MM.1S (cell line): Measurements from ENCODE around the gene PGF.

Experiments
- DNase-seq: peaks from one replicate; pipeline ENCODE4 v3.0.0-alpha.2; 2015
- H2AFZ ChIP-seq: fragments of 300-600 bp; sonication (generic); 2 replicates; pipeline ENCODE4 v1.6.0; 2016; ENCODE audit warnings: antibody characterized with exemption, low read length
- H3F3A ChIP-seq: fragments of 300-600 bp; sonication (generic); 2 replicates; pipeline ENCODE4 v1.6.1; 2016; ENCODE audit warnings: mild to moderate bottlenecking, antibody characterized with exemption, low read length, moderate library complexity, mixed read lengths; ENCODE audit not compliant: insufficient read depth
- H3K27ac ChIP-seq: fragments of 300-600 bp; sonication (generic); 2 replicates; pipeline ENCODE4 v1.5.1; 2016; ENCODE audit warnings: mild to moderate bottlenecking, low read length
- H3K27me3 ChIP-seq: fragments of 300-600 bp; sonication (generic); replicated peaks from 2 replicates; pipeline ENCODE4 v1.6.0; 2016; ENCODE audit warnings: low read length; ENCODE audit not compliant: insufficient read depth
- H3K36me3 ChIP-seq: fragments of 300-600 bp; sonication (generic); replicated peaks from 2 replicates; pipeline ENCODE4 v1.6.1; 2016; ENCODE audit warnings: mild to moderate bottlenecking, low read length, mixed read lengths; ENCODE audit not compliant: insufficient read depth
- H3K4me1 ChIP-seq: fragments of 300-600 bp; sonication (generic); 2 replicates; pipeline ENCODE4 v1.6.1; 2016; ENCODE audit warnings: low read length, mixed read lengths
- H3K4me2 ChIP-seq: fragments of 300-600 bp; sonication (generic); 2 replicates; pipeline ENCODE4 v1.6.0; 2016; ENCODE audit warnings: low read depth, low read length
- H3K4me3 ChIP-seq: fragments of 300-600 bp; sonication (generic); 2 replicates; pipeline ENCODE4 v1.5.1; 2016; ENCODE audit warnings: low read length, mixed read lengths
- H3K79me2 ChIP-seq: fragments of 300-600 bp; sonication (generic); 2 replicates; pipeline ENCODE4 v1.6.1; 2016; ENCODE audit warnings: mixed run types, low read length, mixed read lengths
- H3K9ac ChIP-seq: fragments of 300-600 bp; sonication (generic); 2 replicates; pipeline ENCODE4 v1.6.1; 2016; ENCODE audit warnings: low read length, mixed read lengths
- H3K9me2 ChIP-seq: fragments of 300-600 bp; sonication (generic); replicated peaks from 2 replicates; pipeline ENCODE4 v1.6.1; 2016; ENCODE audit warnings: mild to moderate bottlenecking, low read length, mixed read lengths; ENCODE audit not compliant: insufficient read depth
- H3K9me3 ChIP-seq: fragments of 300-600 bp; sonication (generic); replicated peaks from 2 replicates; pipeline ENCODE4 v1.6.1; 2016; ENCODE audit warnings: mild to moderate bottlenecking, low read length, mixed read lengths; ENCODE audit not compliant: insufficient read depth
- H4K20me1 ChIP-seq: fragments of 300-600 bp; sonication (generic); 2 replicates; pipeline ENCODE4 v1.6.1; 2016; ENCODE audit warnings: mild to moderate bottlenecking, low read length, moderate library complexity, mixed read lengths; ENCODE audit not compliant: insufficient read depth
- CTCF ChIP-seq: fragments of 300-600 bp; sonication (generic); IDR thresholded peaks from 2 replicates; pipeline ENCODE4 v1.5.1; 2016; ENCODE audit warnings: antibody characterized with exemption, low read length, mixed read lengths
- EZH2 ChIP-seq: fragments of 300-600 bp; sonication (generic); optimal IDR thresholded peaks from 2 replicates; pipeline ENCODE3; 2017; ENCODE audit warnings: low read depth, mild to moderate bottlenecking, antibody characterized with exemption, low read length, mixed read lengths
- EZH2phosphoT487 ChIP-seq: fragments of 300-600 bp; sonication (generic); IDR thresholded peaks from 2 replicates; pipeline ENCODE4 v1.6.1; 2018; ENCODE audit warnings: antibody characterized with exemption, low read length

The PGF gene

GRCh38 chr14:74956027-74956279, 556 bp upstream of the PGF start:
- no peaks in the 10 kb centered on the region for H3F3A ChIP-seq
- H3K4me3 ChIP-seq, result no peak overlapping the region
- no peaks in the 10 kb centered on the region for H3K9me3 ChIP-seq
- no peaks in the 10 kb centered on the region for H3K9me2 ChIP-seq
- no peak for DNase-seq
- H2AFZ ChIP-seq, result no peak overlapping the region
- no peak for TF ChIP-seq CTCF
- TF ChIP-seq EZH2phosphoT487, result no peak
- TF ChIP-seq EZH2, result no peak
- no peaks in the 10 kb centered on the region for H3K27me3 ChIP-seq
- H3K79me2 ChIP-seq, result no peaks in the 10 kb centered on the region
- H4K20me1 ChIP-seq, result no peaks in the 10 kb centered on the region
- H3K9ac ChIP-seq, result no peak overlapping the region
- no peaks in the 10 kb centered on the region for H3K36me3 ChIP-seq
- H3K4me2 ChIP-seq, result no peak overlapping the region
- H3K4me1 ChIP-seq, result no peaks in the 10 kb centered on the region
- no peak overlapping the region for H3K27ac ChIP-seq

GRCh38 chr14:74954947-74955228, 509 bp downstream of the PGF start:
- DNase-seq, result no peak
- Histone ChIP-seq H3K36me3 (no peaks in the 10 kb centered on the region), H3K4me2 (peak overlapping the region; percentile 65; the same call in 1 of the 2 replicates), H3K9ac (no peak overlapping the region), H3K9me3 (no peaks in the 10 kb centered on the region), H4K20me1 (no peaks in the 10 kb centered on the region), H3K79me2 (no peaks in the 10 kb centered on the region), H3K4me3 (0 out of 2 replicates have a peak overlapping the region, but pooled peaks have one; percentile 37), H3K27me3 (no peaks in the 10 kb centered on the region), H3K27ac (no peak overlapping the region), H3F3A (no peaks in the 10 kb centered on the region), H3K4me1 (no peaks in the 10 kb centered on the region), H3K9me2 (no peaks in the 10 kb centered on the region), H2AFZ (no peak overlapping the region)
- TF ChIP-seq EZH2 (no peak), CTCF (no peak), EZH2phosphoT487 (no peak)

GRCh38 chr14:74954232-74954946, 1.0 kb downstream of the PGF start:
- H4K20me1 ChIP-seq, result no peaks in the 10 kb centered on the region
- no peaks in the 10 kb centered on the region for H3K36me3 ChIP-seq
- no peak overlapping the region for H3K4me3 ChIP-seq
- DNase-seq, result no peak
- no peaks in the 10 kb centered on the region for H3K79me2 ChIP-seq
- H2AFZ ChIP-seq, result no peak overlapping the region
- no peak overlapping the region for H3K27ac ChIP-seq
- no peak for TF ChIP-seq EZH2phosphoT487
- no peak for TF ChIP-seq CTCF
- no peak overlapping the region for H3K4me2 ChIP-seq
- H3K9me3 ChIP-seq, result no peaks in the 10 kb centered on the region
- H3K27me3 ChIP-seq, result no peaks in the 10 kb centered on the region
- no peaks in the 10 kb centered on the region for H3K4me1 ChIP-seq
- H3K9me2 ChIP-seq, result no peaks in the 10 kb centered on the region
- no peak overlapping the region for H3K9ac ChIP-seq
- H3F3A ChIP-seq, result no peaks in the 10 kb centered on the region
